ENCODE data around the gene ANKRD1. TPM values are rescaled to one million over a fixed set of nuclear protein-coding genes. Genes with fewer than 3 reads are reported as not detected.
"Not testable (repeated sequence)": the region's sequence is repeated elsewhere in the genome, so short reads cannot be mapped to it uniquely, and the experiment has no call there.

The ANKRD1 gene
- total RNA-seq, 2 experiments from 2014 or later: not detected

GRCh38 chr10:90958781-90959180 is 37.9 kb upstream of the ANKRD1 start:
- DNase-seq: no peak
- H3K27me3 Mint-ChIP-seq (ENCODE audit: low read depth): peaks cover 6% of the 10 kb centered on the region

GRCh38 chr10:90947030-90947960 is 26.4 kb upstream of the ANKRD1 start:
- H3K27ac Mint-ChIP-seq: peak overlapping the region; percentile 78
- ATAC-seq: peak; percentile 88
- DNase-seq: peak; percentile 34
- ChIA-PET POLR2A (interaction anchor here (0.7 to 1.6 kb wide), 3 partner anchors 36 to 1156 kb away, joined by 3 to 9 read pairs (median 4); no protein-coding TSS in a partner anchor), CTCF (interaction anchor here (0.8 to 4.2 kb wide), 11 partner anchors 15 to 304 kb away, joined by 3 to 25 read pairs (median 4); no protein-coding TSS in a partner anchor)
- peaks cover 4% of the 10 kb centered on the region for H3K9me3 Mint-ChIP-seq (ENCODE audit: insufficient read depth)
- H3K4me1 Mint-ChIP-seq (ENCODE audit: low read depth): peaks cover 22% of the 10 kb centered on the region
- H3K36me3 Mint-ChIP-seq (ENCODE audit: low read depth): peaks cover 9% of the 10 kb centered on the region
- peaks cover 5% of the 10 kb centered on the region for H3K27me3 Mint-ChIP-seq (ENCODE audit: low read depth)
- peak overlapping the region; percentile 38 for H3K4me3 Mint-ChIP-seq

More at GRCh38 chr10:90958781-90959180, 37.9 kb upstream of the ANKRD1 start:
- Mint-ChIP-seq H3K36me3 (ENCODE audit: low read depth) (no peaks in the 10 kb centered on the region), H3K4me1 (ENCODE audit: low read depth) (no peaks in the 10 kb centered on the region), H3K9me3 (ENCODE audit: insufficient read depth) (no peaks in the 10 kb centered on the region), H3K27ac (no peak overlapping the region), H3K4me3 (no peak overlapping the region)
- ChIA-PET POLR2A (no interaction called here), CTCF (no interaction called here)
- no peak for ATAC-seq

- no peak overlapping the region for H3K27ac Mint-ChIP-seq
- ChIA-PET POLR2A (no interaction called here), CTCF (interaction anchor here (0.8 to 4.2 kb wide), 3 partner anchors 32 to 66 kb away, joined by 3 to 25 read pairs (median 4); no protein-coding TSS in a partner anchor)
- peaks cover 5% of the 10 kb centered on the region for H3K27me3 Mint-ChIP-seq (ENCODE audit: low read depth)
- H3K36me3 Mint-ChIP-seq (ENCODE audit: low read depth): peaks cover 6% of the 10 kb centered on the region
- no peaks in the 10 kb centered on the region for H3K9me3 Mint-ChIP-seq (ENCODE audit: insufficient read depth)
- DNase-seq (no peak), ATAC-seq (no peak)
- H3K4me1 Mint-ChIP-seq (ENCODE audit: low read depth): peaks cover 22% of the 10 kb centered on the region
- H3K4me3 Mint-ChIP-seq: no peak overlapping the region
Observed at GRCh38 chr10:90945491-90946070, 24.7 kb upstream of the ANKRD1 start.

DNA sequence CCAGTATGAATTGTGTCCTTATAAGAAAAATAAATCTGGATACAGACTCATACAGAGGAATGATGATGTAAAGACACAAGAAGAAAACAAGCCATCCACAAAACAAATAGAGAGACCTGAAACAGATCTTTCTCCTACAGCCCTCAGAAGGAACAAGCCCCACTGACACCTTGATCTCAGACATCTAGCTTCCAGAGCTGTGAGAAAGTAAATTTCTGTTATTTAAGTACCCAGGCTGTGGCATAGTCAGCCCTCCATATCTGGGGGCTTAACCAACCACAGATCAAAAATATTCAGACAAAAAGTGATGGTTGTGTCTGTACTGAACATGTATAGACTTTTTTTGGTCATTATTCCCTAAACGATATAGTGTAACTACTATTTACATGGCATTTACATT is 23.9 kb upstream of the ANKRD1 start:
- Mint-ChIP-seq H3K27ac (no peak overlapping the region), H3K27me3 (ENCODE audit: low read depth) (no peaks in the 10 kb centered on the region)
- POLR2A ChIA-PET: no interaction called here

GRCh38 chr10:90942980-90943379 is 22.1 kb upstream of the ANKRD1 start:
- H3K4me3 Mint-ChIP-seq; POLR2A ChIA-PET; H3K27ac Mint-ChIP-seq; H3K36me3 Mint-ChIP-seq (ENCODE audit: low read depth); DNase-seq; ATAC-seq; H3K9me3 Mint-ChIP-seq (ENCODE audit: insufficient read depth); H3K27me3 Mint-ChIP-seq (ENCODE audit: low read depth): not testable (repeated sequence)
- CTCF ChIA-PET: interaction anchor here (1.0 kb wide), 1 partner anchor 31 kb away, joined by 4 read pairs; no protein-coding TSS in a partner anchor
- peaks cover 26% of the 10 kb centered on the region for H3K4me1 Mint-ChIP-seq (ENCODE audit: low read depth)

More for the DNA sequence above, 23.9 kb upstream of the ANKRD1 start:
- Mint-ChIP-seq H3K36me3 (ENCODE audit: low read depth) (peaks cover 6% of the 10 kb centered on the region), H3K9me3 (ENCODE audit: insufficient read depth) (no peaks in the 10 kb centered on the region), H3K4me1 (ENCODE audit: low read depth) (peaks cover 26% of the 10 kb centered on the region), H3K4me3 (no peak overlapping the region)
- ATAC-seq (no peak), DNase-seq (no peak)
- CTCF ChIA-PET: interaction anchor here (4.2 kb wide), 1 partner anchor 33 kb away, joined by 25 read pairs; no protein-coding TSS in a partner anchor

- Mint-ChIP-seq H3K27ac (no peak overlapping the region), H3K4me1 (ENCODE audit: low read depth) (peaks cover 10% of the 10 kb centered on the region), H3K27me3 (ENCODE audit: low read depth) (no peaks in the 10 kb centered on the region), H3K9me3 (ENCODE audit: insufficient read depth) (no peaks in the 10 kb centered on the region), H3K36me3 (ENCODE audit: low read depth) (no peaks in the 10 kb centered on the region), H3K4me3 (no peak overlapping the region)
- ATAC-seq (no peak), DNase-seq (no peak)
- CTCF ChIA-PET: no interaction called here
- POLR2A ChIA-PET: no interaction called here
Observed at GRCh38 chr10:90939648-90940047, 18.8 kb upstream of the ANKRD1 start.

DNA sequence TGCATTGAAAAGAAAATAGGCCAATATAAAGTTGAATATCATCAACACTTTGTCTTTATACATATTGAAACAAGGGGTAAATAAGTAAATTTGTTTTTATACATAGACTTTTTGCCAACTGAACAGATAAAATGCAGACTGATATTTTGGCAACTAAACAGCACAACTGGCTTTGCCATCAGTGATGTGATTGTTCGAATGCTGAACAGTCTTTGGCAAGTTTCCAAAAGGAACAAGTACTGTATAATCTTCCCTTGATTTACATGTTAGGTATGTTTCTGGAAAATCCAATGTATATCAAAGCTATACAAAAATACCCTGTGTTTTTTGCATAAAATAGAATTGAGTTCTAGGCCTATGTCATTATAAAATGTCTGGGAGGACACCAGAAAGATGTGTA is 18.2 kb upstream of the ANKRD1 start:
- Mint-ChIP-seq H3K9me3 (ENCODE audit: insufficient read depth) (no peaks in the 10 kb centered on the region), H3K27me3 (ENCODE audit: low read depth) (no peaks in the 10 kb centered on the region), H3K36me3 (ENCODE audit: low read depth) (no peaks in the 10 kb centered on the region), H3K27ac (no peak overlapping the region), H3K4me1 (ENCODE audit: low read depth) (peaks cover 10% of the 10 kb centered on the region), H3K4me3 (no peak overlapping the region)
- no peak for DNase-seq
- ATAC-seq: no peak
- ChIA-PET CTCF (no interaction called here), POLR2A (no interaction called here)

- Mint-ChIP-seq H3K4me3 (no peak overlapping the region), H3K9me3 (ENCODE audit: insufficient read depth) (no peaks in the 10 kb centered on the region), H3K36me3 (ENCODE audit: low read depth) (no peaks in the 10 kb centered on the region), H3K4me1 (ENCODE audit: low read depth) (peaks cover 10% of the 10 kb centered on the region), H3K27ac (no peak overlapping the region), H3K27me3 (ENCODE audit: low read depth) (peaks cover 8% of the 10 kb centered on the region)
- ChIA-PET POLR2A (no interaction called here), CTCF (no interaction called here)
- ATAC-seq: no peak
- DNase-seq: no peak
Observed at GRCh38 chr10:90937645-90938258, 16.9 kb upstream of the ANKRD1 start.

- DNase-seq: no peak
- H3K9me3 Mint-ChIP-seq (ENCODE audit: insufficient read depth): no peaks in the 10 kb centered on the region
- H3K4me3 Mint-ChIP-seq: no peak overlapping the region
- no peaks in the 10 kb centered on the region for H3K36me3 Mint-ChIP-seq (ENCODE audit: low read depth)
- peaks cover 12% of the 10 kb centered on the region for H3K4me1 Mint-ChIP-seq (ENCODE audit: low read depth)
- CTCF ChIA-PET: interaction anchor here (1.3 kb wide), 1 partner anchor 25 kb away, joined by 4 read pairs; no protein-coding TSS in a partner anchor
- POLR2A ChIA-PET: no interaction called here
- peaks cover 10% of the 10 kb centered on the region for H3K27me3 Mint-ChIP-seq (ENCODE audit: low read depth)
- H3K27ac Mint-ChIP-seq: no peak overlapping the region
- ATAC-seq: no peak
Observed at GRCh38 chr10:90936276-90936659, 15.4 kb upstream of the ANKRD1 start.

- Mint-ChIP-seq H3K36me3 (ENCODE audit: low read depth) (no peaks in the 10 kb centered on the region), H3K4me3 (no peak overlapping the region), H3K27me3 (ENCODE audit: low read depth) (peaks cover 12% of the 10 kb centered on the region), H3K9me3 (ENCODE audit: insufficient read depth) (no peaks in the 10 kb centered on the region), H3K27ac (no peak overlapping the region), H3K4me1 (ENCODE audit: low read depth) (peaks cover 15% of the 10 kb centered on the region)
- ChIA-PET CTCF (interaction anchor here (1.3 kb wide), 1 partner anchor 24 kb away, joined by 4 read pairs; no protein-coding TSS in a partner anchor), POLR2A (no interaction called here)
- ATAC-seq: no peak
- DNase-seq: no peak
Observed at GRCh38 chr10:90935581-90936275, 14.8 kb upstream of the ANKRD1 start.

All from activated CD8-positive, alpha-beta T cell treated with anti-CD3 and anti-CD28 coated beads, Interleukin-2, amount 10 ng/mL, durations not matched to agents 7 days and 5 days (primary cell).